CD4-positive, alpha-beta T cell (primary cell): ENCODE data around the gene SOD3. TPM values are rescaled to one million over a fixed set of nuclear protein-coding genes. Genes with fewer than 3 reads are reported as not detected.

Experiments
- ATAC-seq: fragments of 200-7000 bp; cut with Tn5 transposase; one replicate; pipeline ENCODE4 v1.10.0; 2022; ENCODE audit warnings: mild to moderate bottlenecking; ENCODE audit not compliant: poor library complexity
- CTCF ChIA-PET: fragments of 350-600 bp; sonication (Branson Sonifier 250); formaldehyde crosslinking; loops from one replicate; lab custom pipeline; 2021; ENCODE audit warnings: antibody characterized with exemption, inconsistent platforms; lab: Charles Lee
- POLR2A ChIA-PET: fragments of 350-600 bp; sonication (Branson Sonifier 250); formaldehyde crosslinking; loops from one replicate; lab custom pipeline; 2021; ENCODE audit warnings: antibody characterized with exemption, inconsistent platforms; lab: Charles Lee
- DNase-seq, 14 experiments: peaks; one replicate each; pipeline ENCODE4 v3.0.0-alpha.2; 2013 to 2020; ENCODE audit warnings: mixed read lengths in 2 of 14
- H3K27ac ChIP-seq, 2 donors: one replicate each; pipeline versions ENCODE4 v1.5.1 to v1.7.0; 2013; ENCODE audit warnings: low read length in 2 of 2, low read depth in 1 of 2, mild to moderate bottlenecking in 1 of 2
- H3K27me3 ChIP-seq, 2 experiments: 1 replicate in 1 of 2; 2 replicates in 1 of 2; pipeline versions ENCODE4 v1.6.1 to v1.7.0; 2013; ENCODE audit warnings: low read length in 2 of 2, control low read depth in 1 of 2, mild to moderate bottlenecking in 1 of 2, moderate library complexity in 1 of 2; ENCODE audit not compliant: insufficient read depth in 2 of 2, control insufficient read depth in 1 of 2
- H3K36me3 ChIP-seq: one replicate; pipeline ENCODE4 v1.6.1; 2013; ENCODE audit warnings: low read length, control low read depth; ENCODE audit not compliant: insufficient read depth
- H3K4me1 ChIP-seq: one replicate; pipeline ENCODE4 v1.6.1; 2013; ENCODE audit warnings: low read length, control low read depth; ENCODE audit not compliant: insufficient read depth
- H3K4me3 ChIP-seq: one replicate; pipeline ENCODE4 v1.5.1; 2013; ENCODE audit warnings: mild to moderate bottlenecking, low read length, moderate library complexity
- H3K9me3 ChIP-seq, 2 experiments: 1 replicate in 1 of 2; 2 replicates in 1 of 2; pipeline versions ENCODE4 v1.6.1 to v1.7.0; 2013; ENCODE audit warnings: low read length in 2 of 2, mild to moderate bottlenecking in 2 of 2, control low read depth in 1 of 2, moderate library complexity in 1 of 2; ENCODE audit not compliant: control insufficient read depth in 1 of 2, insufficient read depth in 1 of 2
- H3K27ac Mint-ChIP-seq: one replicate; pipeline ENCODE4 v1.8.0; 2020; ENCODE audit warnings: mixed read lengths
- H3K27me3 Mint-ChIP-seq: one replicate; pipeline ENCODE4 v1.8.0; 2021; ENCODE audit warnings: mixed read lengths
- H3K36me3 Mint-ChIP-seq: one replicate; pipeline ENCODE4 v1.8.0; 2021; ENCODE audit warnings: low read depth, mixed read lengths
- H3K4me1 Mint-ChIP-seq: one replicate; pipeline ENCODE4 v1.8.0; 2021; ENCODE audit warnings: low read depth, mixed read lengths
- H3K4me3 Mint-ChIP-seq: one replicate; pipeline ENCODE4 v1.8.0; 2020; ENCODE audit warnings: mild to moderate bottlenecking, mixed read lengths
- H3K9me3 Mint-ChIP-seq: one replicate; pipeline ENCODE4 v1.8.0; 2020; ENCODE audit warnings: mixed read lengths
- intact Hi-C, 2 experiments: fragments of 100-400 bp; cut with DNase I in 1 of 2; cut with micrococcal nuclease in 1 of 2; formaldehyde crosslinking; loops; one replicate each; pipeline versions ENCODE4 v1.15.1 to v1.9.0; 2023 to 2025; cut with DNase I, micrococcal nuclease
- total RNA-seq, 174 experiments: library from RNA in 2 of 174; stranded (reverse) in 2 of 174; gene quantifications; one replicate each; pipeline ENCODE4 v1.2.3 and lab custom pipeline; 2021 to 2026
- TF ChIP-seq, protein P1 (sequence below): fragments of 200-600 bp; IDR thresholded peaks from one replicate; pipeline ENCODE4 v1.8.0; 2022; ENCODE audit warnings: antibody characterized with exemption, mild to moderate bottlenecking

The SOD3 gene
- total RNA-seq, 2 experiments from 2014 or later, result not detected

DNA sequence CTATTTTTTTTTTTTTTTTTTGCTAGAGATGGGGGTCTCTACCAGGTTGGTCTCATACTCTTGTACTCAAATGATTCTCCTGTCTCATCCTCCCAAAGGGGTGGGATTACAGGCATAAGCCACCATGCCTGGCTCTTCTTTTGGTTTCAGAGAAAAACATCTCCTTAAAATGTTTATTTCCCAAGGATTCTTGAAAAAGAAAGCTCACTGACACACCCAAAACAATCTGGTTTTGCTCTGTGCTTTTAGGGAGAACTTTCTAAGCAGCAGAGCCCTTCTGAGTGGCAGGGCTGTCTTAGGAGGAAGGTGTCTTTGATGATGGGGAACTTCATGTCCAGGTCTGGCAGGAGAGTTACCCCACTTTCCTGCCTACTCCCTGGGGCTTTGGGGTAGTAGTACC is 1.2 kb downstream of the SOD3 start:
- Mint-ChIP-seq H3K27me3 (peaks cover 52% of the 10 kb centered on the region), H3K36me3 (no peaks in the 10 kb centered on the region), H3K4me3 (no peak overlapping the region), H3K4me1 (no peaks in the 10 kb centered on the region), H3K9me3 (no peaks in the 10 kb centered on the region), H3K27ac (no peak overlapping the region)
- Histone ChIP-seq H3K9me3 (peaks cover 0 to 14% of the 10 kb centered on the region in 2 experiments), H3K36me3 (no peaks in the 10 kb centered on the region), H3K27me3 (peaks cover 23 to 33% of the 10 kb centered on the region in 2 experiments), H3K27ac (no peak overlapping the region), H3K4me1 (no peaks in the 10 kb centered on the region), H3K4me3 (no peak overlapping the region)
- CTCF ChIA-PET, result no interaction called here
- POLR2A ChIA-PET, result no interaction called here
- DNase-seq (no peak), ATAC-seq (no peak)
- TF ChIP-seq, protein P1, sequence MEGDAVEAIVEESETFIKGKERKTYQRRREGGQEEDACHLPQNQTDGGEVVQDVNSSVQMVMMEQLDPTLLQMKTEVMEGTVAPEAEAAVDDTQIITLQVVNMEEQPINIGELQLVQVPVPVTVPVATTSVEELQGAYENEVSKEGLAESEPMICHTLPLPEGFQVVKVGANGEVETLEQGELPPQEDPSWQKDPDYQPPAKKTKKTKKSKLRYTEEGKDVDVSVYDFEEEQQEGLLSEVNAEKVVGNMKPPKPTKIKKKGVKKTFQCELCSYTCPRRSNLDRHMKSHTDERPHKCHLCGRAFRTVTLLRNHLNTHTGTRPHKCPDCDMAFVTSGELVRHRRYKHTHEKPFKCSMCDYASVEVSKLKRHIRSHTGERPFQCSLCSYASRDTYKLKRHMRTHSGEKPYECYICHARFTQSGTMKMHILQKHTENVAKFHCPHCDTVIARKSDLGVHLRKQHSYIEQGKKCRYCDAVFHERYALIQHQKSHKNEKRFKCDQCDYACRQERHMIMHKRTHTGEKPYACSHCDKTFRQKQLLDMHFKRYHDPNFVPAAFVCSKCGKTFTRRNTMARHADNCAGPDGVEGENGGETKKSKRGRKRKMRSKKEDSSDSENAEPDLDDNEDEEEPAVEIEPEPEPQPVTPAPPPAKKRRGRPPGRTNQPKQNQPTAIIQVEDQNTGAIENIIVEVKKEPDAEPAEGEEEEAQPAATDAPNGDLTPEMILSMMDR, result no peak
- intact Hi-C loops, result no loop called here

DNA sequence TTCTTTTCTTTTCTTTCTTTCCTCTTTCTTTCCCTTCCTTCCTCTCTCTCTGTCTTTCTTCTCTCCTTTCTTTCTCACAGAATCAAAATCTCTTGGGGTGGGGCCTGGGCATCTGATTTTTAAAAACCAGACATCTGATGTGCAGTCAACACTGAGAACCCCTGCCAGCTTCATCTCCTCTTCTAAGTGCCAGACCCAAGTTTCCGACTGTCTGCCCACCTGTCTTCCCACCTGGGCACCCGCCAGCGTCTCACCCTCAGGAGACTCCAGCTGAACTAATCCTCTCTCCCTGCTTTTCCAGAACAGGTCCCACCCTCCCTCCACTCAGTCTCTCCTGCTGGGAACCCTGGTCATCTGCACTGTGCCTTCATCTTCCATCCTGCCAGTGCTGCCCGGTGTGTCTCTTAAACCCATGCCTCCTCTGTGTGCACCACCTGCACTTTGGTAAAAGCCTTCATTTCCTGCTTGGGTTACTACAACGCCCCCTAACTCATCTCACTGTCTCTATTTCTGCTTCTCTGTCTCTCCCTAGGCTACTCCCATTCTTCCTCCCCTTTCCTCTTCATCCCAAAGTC is 2.8 kb downstream of the SOD3 start:
- no peak overlapping the region for H3K27ac ChIP-seq
- no peak overlapping the region for H3K4me3 Mint-ChIP-seq
- peaks cover 65% of the 10 kb centered on the region for H3K27me3 Mint-ChIP-seq
- H3K27me3 ChIP-seq, result peaks cover 24 to 39% of the 10 kb centered on the region in 2 experiments
- no peaks in the 10 kb centered on the region for H3K36me3 Mint-ChIP-seq
- no peaks in the 10 kb centered on the region for H3K36me3 ChIP-seq
- no peak overlapping the region for H3K4me3 ChIP-seq
- intact Hi-C loops, result no loop called here
- no peak overlapping the region for H3K27ac Mint-ChIP-seq
- CTCF ChIA-PET, result no interaction called here
- TF ChIP-seq, protein P1, result no peak
- H3K4me1 Mint-ChIP-seq, result no peaks in the 10 kb centered on the region
- no peaks in the 10 kb centered on the region for H3K4me1 ChIP-seq
- H3K9me3 Mint-ChIP-seq, result no peaks in the 10 kb centered on the region
- ATAC-seq (no peak), DNase-seq (no peak)
- peaks cover 0 to 14% of the 10 kb centered on the region in 2 experiments for H3K9me3 ChIP-seq
- POLR2A ChIA-PET, result no interaction called here

DNA sequence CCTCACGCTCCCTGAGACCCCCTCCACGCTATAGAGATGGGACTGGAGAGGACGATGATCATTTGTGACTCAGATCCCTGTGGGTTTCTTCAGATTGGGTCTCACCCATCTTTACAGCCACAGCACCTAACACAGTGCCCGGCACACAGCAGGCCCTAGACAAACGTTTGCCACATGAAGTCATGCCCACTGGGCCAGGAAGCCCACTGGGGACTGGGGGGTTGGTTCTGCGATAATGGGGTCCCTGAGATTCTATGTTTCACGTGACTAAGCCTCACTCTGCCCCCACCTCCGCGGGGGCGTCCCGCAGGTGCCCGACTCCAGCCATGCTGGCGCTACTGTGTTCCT is 3.8 kb downstream of the SOD3 start:
- peaks cover 0 to 14% of the 10 kb centered on the region in 2 experiments for H3K9me3 ChIP-seq
- H3K4me3 Mint-ChIP-seq, result no peak overlapping the region
- no peaks in the 10 kb centered on the region for H3K36me3 Mint-ChIP-seq
- peaks cover 24 to 39% of the 10 kb centered on the region in 2 experiments for H3K27me3 ChIP-seq
- no peak overlapping the region for H3K4me3 ChIP-seq
- H3K27ac ChIP-seq, result no peak overlapping the region
- no peaks in the 10 kb centered on the region for H3K36me3 ChIP-seq
- H3K9me3 Mint-ChIP-seq, result no peaks in the 10 kb centered on the region
- ChIA-PET CTCF (interaction anchor here (0.8 kb wide), 1 partner anchor 16 kb away, joined by 3 read pairs; no protein-coding TSS in a partner anchor), POLR2A (no interaction called here)
- intact Hi-C loops, result no loop called here
- no peaks in the 10 kb centered on the region for H3K4me1 ChIP-seq
- no peak for DNase-seq
- no peaks in the 10 kb centered on the region for H3K4me1 Mint-ChIP-seq
- H3K27ac Mint-ChIP-seq, result no peak overlapping the region
- TF ChIP-seq, protein P1, result no peak
- ATAC-seq, result no peak
- peaks cover 68% of the 10 kb centered on the region for H3K27me3 Mint-ChIP-seq
